HG03558 (cell line): ENCODE results near the gene CSNK1D.
"Not testable (repeated sequence)": the region's sequence is repeated elsewhere in the genome, so short reads cannot be mapped to it uniquely, and the experiment has no call there.

Experiments
- ATAC-seq: cut with Tn5 transposase; IDR thresholded peaks from one replicate; pipeline ENCODE4 v1.9.1; 2021; ENCODE audit warnings: moderate number of reproducible peaks; ENCODE audit not compliant: unreplicated experiment; ENCODE audit errors: extremely low read depth

The CSNK1D gene

DNA sequence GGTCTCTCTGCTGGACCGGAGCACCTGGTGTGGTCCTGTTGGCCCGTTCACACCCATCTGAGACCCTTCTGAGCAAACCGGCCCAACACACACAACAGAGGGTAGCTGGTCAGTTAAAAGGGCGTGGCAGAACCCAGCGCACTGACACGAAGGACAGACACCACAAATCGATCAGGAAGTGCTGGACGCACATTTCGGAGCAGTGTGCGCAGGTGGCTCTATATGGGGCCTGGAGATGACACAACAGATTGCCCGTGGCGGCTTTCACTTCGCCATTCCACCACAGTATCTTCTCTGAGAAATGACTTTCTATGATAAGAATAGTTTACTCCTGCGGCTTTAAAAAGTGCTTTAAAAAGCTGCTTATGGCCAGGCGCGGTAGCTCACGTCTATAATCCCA is 73.4 kb downstream of the CSNK1D start:
- no peak for ATAC-seq

DNA sequence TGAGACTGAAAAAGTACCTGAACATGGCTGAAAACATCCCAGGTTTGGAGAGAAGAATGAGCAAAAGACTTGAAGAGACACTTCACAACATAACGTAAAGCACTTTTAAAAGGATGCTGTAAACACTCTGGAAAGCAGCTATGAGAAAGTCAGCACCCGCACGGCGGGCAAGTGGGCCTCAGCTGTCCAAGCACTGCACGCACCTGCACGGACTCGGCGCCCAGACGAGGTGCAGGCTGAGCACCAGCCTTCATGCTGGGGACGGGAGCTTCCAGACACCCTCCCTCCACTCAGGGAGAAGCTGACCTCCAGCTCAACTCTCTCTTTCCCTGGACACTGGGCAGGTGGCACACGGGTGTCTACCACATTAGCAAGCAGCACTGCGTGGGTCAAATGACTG is 74.0 kb downstream of the CSNK1D start:
- ATAC-seq, result no peak

- ATAC-seq, result no peak
Observed at GRCh38 chr17:82198092-82198491, 75.4 kb downstream of the CSNK1D start.

DNA sequence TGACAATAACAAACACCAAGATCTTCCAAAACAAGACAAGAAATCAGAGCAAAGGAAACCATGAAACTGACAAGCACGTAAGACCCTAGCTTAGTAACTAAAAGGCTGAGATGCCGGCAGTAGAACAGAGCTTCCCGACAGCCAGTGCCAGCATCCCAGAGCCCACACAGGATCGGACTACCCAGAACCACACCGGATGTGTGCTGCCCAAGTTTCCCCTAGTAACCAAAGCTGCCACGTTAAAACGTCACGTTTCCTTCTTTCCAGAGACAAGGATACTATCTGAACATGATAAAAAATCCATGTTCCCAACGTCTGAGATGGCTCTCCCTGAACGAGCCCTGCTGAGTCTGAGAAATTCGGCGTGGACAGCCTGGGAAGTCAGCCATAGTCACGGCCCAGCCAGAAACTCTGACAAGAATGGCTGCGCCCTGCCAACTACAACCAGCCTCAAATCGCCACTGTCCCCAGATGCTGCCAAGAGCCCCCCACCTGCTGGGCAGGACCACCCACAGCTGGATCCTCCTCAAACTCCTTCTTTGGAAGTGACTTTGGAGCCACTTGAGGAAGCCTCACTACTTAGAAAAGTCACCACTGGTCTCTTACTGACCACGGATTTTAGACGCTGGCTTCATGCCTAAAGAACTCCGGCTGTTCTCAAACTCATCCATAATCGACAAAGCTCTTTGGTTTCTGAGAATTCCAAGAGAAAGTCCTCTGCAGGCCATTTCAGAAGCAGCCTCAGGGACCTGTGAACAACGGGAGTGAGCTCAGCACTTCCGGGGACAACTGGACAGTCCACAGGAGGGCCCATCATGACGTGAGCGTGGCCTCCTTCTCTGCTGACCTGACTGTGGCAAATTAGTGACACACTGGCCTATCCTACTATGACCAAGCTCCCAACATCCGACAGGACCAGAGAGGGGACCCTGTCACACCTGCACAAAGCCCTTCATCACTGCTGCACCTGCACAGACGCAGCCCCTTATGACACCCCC is 77.5 kb downstream of the CSNK1D start:
- no peak for ATAC-seq

GRCh38 chr17:82194765-82195164 is 78.7 kb downstream of the CSNK1D start:
- ATAC-seq, result no peak

- ATAC-seq, result no peak
Observed at GRCh38 chr17:82193520-82194220, 79.8 kb downstream of the CSNK1D start.

GRCh38 chr17:82193050-82193449 is 80.5 kb downstream of the CSNK1D start:
- not testable (repeated sequence) for ATAC-seq
